T1000 (cell line): Measurements from ENCODE around the gene TPM1.

Source experiments
- DNase-seq: peaks from one replicate; lab custom pipeline; 2025; ENCODE audit warnings: mixed read lengths; lab: John Stamatoyannopoulos, UW

The TPM1 gene

DNA sequence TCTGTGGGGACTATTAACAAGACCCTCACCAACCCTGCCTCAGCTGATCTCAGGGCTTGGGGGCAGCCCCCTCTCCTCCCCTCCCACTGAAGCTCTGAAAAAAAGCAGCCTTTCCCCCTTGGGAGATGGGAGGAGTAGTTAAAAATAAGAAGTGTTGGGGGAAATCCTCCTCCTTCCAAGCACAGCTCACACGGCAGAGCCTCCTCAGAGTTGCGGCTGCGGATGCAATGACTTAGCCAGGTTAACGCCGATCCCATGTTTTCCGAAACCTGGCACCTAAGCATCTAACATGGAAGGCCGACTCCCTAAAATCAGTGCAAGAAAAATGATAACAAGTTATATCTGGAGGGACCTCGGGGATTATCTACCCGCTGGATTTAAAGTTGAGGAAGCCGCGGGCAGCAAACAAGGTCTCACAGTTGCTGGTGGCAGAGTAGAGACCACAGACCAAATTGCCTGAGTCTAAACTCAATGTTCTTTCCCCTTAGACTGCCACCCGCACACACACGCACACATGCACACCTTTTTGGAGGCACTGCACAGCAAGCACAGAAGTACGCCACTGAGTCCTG, 1.1 kb upstream of the TPM1 start:
- no peak for DNase-seq

DNA sequence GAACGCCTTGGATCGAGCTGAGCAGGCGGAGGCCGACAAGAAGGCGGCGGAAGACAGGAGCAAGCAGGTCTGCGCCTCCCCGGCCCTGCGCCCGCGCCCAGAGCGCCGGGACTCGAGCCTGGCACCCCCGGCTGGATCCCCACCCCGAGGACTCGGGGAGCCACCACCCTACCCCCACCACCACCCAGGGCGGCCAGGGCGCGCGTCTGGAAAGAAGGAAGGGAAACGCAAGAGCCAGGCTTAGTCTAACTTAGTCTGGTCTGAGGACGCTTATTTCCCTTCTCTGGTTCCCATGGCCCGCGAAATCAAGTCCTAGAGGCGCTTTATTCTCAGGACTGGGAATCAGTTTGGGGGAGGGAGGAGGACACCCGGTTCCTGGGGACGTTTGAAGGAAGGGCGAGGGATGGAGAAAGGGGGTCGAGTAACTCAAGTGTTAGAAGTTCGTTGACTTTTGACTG, 359 bp downstream of the TPM1 start:
- no peak for DNase-seq

DNA sequence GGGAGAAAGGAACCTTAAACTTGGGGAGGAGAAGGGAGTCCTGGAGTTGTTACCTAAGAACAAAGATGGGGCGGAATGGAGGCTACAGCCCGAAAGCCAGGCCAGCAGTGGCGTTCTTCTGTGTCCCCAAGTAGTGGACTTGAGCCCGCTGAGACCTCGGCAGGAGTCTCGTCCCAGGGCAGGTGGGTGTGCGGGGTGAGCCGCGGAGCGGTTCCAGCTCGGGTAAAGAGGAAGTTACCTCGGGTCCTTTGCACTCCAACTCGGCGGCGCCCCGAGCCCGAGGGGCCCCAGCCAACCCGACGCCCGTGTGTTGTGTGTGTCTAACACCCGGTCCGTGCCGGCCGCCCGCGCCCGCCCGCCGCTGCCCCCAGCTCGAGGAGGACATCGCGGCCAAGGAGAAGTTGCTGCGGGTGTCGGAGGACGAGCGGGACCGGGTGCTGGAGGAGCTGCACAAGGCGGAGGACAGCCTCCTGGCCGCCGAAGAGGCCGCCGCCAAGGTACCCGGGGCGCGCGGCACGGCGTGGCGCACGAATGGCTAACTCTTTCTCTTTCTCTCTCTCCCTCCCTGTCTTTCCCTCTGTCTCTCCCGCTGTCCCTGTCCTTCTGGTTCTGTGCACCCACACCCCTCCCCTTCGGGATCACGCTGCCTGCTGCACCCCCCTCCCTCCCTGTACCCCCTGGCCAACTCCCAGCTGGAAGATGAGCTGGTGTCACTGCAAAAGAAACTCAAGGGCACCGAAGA, 959 bp downstream of the TPM1 start:
- DNase-seq: no peak

DNA sequence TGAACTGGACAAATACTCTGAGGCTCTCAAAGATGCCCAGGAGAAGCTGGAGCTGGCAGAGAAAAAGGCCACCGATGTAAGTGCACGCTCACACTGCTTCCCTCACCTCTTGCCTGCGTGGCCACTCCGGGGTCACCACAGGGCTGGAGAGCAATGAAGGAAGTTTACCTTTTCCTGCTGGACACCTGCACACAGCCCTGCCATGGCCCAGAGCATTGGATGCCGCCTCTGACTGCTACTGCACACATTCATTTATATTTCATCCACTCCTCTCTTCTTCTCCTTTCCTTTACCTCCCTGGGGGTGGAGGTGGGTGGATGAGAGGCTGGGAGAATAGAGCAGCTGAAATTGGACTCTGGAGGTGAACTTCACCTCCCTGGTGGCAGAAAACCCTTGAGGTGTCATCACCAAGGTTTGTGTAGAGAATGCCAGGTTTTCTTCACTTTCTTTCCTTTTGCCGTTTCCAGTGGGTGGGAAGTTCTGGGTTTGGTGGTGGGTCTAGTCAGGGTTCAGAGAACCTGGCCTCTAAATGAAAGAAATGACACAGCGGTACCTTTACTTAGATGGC, 1.6 kb downstream of the TPM1 start:
- DNase-seq: no peak

DNA sequence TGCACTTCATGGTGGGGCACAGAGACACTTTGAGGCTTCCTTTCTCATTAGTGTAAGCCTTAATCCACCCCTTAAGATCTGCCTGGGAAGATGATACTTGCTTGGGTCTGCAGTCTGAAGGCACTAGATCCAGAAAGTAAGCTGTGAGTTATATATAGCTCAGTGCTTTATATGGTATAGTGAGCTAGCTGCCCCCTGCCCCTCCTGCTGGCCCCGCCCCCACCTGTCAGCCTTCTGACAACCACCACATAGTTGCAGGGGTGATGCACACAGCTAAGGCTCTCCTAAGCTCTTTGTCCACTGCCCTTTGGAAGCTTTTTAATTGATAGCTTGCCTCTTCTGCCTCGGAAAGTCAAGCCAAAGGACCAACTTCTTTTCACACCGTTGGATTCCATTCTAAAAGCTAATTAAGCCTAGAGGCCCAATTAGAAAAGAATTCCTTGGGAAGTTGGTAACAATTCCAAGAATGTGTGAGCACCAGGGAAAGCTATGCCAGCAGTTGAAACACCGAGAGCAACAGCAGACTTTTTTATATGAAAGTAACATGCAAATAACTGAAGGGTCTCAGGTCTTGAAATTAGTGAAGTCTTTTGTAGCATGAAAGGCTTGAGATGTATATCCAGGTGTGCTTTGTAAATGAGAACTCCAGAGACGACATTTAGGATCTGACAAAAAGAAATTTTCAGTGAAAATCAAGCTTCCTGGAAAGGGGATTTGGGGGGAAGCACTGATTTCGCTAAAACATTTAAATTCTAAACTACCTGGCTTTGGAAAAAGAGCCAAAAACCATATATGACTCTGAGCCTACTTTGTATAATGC, 2.3 kb downstream of the TPM1 start:
- no peak for DNase-seq

DNA sequence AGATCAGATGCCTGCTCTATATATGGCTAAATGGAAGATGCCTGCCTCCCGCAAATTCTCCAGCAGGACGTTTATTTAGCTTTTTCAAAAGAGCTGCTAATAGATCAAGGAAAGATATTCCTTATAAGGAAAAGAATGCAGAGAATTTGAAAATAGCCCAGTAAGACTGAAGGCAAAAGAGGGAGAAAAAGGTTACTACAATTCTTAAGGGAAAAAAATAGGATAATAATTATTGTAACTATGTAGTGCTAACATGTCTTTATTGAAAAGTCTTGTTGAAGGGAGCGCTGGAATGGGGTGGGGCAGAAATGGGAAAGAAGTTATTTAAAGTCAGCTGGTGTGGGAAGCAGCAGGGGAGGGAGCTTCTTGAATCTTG, 2.9 kb downstream of the TPM1 start:
- no peak for DNase-seq

DNA sequence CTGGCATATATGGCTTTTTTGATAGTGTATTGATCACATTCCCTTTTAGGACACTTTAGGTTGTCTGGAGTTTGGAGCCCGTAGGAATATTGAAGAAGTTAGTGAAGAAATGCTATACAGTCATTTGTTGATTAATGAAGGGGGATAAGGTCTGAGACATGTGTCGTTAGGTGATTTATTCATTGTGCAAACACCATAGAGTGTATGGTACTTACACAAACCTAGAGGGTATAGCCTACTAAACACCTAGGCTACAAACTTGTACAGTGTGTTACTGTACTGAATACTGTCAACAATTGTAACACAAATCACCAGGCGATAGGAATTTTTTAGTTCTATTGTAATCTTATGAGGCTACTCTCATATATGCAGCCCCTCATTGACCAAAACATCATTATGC, 3.3 kb downstream of the TPM1 start:
- DNase-seq: no peak

DNA sequence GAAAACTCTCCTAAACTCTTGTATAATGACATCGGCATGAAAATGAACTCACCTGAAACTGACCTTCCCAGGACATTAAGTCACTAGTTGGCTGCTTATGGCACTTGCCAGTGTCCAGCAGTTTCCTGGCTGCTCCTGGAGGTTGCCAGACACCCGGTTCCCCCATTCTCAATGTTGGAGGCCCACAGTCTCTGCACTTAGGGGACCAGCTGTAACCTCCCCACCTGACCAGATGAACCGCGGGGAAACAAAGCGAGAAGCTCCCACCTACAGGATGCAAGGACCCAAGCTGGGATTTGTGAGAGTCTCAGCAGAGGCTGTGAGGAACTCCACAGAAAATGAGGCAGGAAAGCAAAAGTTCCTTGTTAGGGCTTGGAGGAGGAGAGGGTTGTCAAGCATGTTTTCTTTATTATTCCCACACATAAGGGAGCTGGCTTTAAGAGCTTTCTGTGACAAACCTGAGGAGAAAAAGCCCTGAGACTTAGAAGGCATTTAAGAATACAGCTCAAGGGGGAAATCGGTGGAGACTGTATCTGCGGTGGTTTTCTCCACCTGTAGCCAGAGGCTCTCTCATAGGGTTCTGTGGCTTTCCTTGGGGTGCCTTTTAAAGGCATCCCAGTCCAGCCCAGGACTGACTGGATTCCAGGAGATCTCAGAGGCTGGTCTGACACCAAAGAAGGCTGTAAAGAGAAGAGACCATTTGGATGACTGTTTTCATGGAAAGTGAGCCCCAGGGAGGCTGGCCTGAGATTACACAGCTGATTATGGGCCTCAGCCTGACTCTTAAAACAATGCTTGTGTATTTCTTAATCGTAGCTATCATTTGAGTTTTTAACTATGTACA, 4.6 kb downstream of the TPM1 start:
- no peak for DNase-seq

DNA sequence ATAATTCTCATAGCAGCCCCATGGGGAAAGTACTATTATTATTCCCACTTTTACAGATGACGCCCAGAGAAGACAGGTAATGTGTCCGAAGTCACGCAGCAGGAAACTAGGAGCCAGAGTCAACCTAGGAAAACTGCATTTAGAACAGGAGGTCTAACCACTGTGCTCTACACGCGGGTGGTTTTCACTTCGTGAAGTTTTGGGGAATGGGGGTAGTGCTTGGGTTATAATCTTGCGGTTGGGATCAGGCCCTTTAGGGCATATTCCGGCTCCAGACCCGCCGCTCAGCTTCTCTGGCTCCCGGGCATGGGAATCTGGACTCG, 5.2 kb downstream of the TPM1 start:
- no peak for DNase-seq

DNA sequence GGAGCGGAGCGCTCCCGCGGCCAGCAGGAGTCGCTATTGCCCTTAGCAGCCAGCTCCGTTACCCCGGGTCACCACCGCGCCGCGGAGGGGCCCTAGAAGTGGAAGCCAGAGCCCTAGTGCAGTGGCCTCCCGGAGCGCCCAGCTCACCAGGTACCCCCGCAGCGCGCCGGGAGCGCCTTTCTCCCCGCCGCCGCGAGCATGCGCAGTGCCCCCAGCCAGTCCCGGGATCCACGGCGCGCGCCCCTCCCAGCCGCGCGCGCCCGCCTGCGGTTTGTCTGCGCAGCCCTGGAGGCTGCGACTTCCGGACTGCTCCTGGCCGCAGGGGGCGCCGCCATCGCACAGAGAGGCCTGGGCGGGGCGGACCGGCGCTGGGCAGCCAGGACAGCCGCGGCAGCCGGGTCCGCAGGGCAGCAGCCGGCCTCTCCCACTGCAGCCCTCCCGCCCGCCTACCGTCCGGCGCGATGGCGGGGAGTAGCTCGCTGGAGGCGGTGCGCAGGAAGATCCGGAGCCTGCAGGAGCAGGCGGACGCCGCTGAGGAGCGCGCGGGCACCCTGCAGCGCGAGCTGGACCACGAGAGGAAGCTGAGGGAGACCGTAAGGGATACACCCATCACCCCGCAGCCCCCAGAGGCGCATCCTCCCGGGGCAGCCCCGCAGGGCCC, 5.7 kb downstream of the TPM1 start:
- peak; percentile 94 for DNase-seq

DNA sequence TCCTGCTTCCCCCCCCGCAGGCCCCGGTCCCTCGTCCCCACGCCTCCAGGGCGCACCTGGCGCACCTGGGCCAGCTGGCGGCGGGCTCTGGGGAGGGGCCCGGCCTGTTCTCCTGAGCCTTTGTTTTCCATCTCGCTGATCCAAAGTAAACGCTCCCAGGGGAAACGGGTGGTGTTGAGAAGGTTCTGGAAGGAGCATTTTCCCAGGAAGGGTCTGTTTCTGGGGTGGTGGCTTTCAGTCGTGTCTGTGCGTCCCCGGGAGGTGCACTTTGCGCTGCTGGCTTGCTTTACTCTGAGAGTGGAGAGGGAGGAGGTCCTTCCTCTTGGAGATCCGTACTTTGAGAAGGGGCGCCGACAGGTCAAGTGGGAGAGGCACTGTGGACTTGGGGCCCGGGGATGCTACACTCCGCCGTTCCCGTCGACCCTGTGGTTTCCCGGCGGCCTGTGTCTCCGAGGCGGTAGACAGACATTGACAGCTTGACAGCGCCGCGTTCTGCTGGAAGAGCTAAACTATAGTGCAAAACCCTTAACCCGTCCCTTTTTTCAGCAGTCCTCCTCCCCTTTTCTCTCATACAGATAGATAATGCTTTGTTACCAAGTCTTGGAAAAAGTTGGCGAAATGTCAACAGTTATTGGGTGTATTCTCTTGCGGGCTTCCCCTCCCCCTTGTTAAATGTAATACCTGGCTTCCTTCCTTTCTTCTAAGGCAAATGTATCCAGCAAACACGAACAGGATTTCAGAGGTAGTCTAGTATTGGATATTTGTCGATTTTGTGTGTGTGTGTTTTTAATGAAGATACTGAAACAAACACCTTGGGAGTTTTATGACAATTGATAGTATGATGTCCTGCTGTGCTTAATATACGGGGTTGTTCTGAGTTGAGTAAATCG, 6.5 kb downstream of the TPM1 start:
- DNase-seq: no peak

DNA sequence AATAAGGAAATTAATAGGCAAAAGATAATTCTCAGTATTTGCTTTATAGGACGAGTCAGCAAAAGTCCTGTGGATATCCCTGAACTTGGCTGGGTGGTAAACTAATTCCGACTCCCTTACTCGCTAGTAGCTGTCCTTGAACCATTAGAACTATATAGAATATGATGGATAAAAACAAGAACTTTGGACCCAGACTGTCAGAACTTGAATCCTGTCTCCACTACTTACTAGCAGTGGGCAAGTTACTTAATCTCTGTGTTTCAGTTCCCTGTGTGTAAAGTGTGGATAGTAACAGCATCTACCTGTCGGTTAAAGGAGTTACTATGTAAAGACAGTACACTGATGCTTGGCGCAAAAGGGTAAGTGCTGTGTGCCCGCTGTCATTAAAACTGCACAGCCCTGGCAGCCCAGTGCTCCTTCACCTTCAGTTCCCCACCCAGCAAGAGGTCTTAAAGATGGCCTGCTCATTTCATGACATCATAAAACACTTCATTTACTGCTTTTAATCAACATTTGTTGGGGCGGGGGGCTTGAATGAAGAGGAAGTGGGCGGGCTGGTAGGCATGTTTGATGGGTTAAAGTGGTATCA, 7.3 kb downstream of the TPM1 start:
- no peak for DNase-seq

DNA sequence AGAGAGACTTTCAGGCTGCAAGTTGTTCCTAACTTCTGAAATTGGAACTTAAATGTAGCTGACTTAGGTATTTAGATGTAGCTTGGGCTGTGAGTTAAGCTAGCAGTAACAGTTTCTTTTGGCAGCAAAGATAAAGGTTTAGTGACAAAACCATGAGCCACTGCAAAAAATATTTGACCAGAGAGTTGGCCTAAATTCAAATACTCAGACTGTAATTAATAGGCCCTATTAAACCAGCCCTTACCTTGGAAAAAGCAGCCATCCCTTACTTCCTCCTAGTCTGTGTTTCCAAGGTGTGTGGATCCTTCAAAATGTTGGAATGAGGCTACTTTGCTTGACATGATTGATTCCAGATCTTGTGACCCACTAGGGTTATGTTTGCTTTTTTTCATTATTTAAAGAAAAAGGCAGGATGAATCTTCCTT, 8.2 kb downstream of the TPM1 start:
- DNase-seq: no peak

DNA sequence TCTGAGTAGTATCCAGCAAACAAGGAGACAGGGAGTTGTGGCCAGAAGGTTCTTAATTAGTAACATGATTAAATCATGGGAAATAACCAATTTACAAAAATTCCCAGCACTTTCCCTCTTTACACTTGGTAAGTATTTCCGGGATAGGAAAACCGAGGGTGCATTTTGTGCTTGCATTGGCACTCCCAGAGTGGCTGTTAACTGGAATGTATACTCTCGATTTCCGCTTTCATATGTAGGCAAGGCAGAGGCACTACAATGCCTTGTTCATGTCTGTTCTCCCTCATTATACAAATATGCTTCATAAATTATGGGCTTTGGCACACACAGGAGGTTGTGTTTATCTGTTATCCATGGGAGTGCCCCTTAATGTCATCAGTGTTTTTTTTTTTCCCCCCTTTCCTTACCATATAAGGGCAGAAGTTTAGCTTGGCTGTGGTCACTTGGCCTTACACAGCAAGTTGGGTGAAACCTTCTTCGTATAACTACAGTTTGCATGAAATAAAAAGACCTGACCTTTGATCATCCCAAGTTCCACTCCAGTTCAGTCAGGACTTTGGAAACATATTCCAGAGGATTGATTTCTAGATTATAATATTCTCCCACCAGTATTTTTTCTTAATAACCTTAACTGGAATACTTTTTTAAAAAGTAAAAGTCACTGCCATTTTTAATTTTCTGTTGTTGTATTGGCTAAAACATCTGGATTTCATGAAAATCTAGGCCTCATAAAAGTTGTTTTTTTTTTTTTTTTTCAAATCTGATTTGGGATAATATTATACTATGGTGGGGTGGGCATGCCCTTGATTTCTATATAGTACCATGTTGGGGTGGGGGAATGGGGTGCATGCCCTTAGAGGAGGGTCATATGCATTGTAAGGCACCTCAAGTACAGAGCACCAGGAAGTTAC, 8.9 kb downstream of the TPM1 start:
- DNase-seq: no peak

DNA sequence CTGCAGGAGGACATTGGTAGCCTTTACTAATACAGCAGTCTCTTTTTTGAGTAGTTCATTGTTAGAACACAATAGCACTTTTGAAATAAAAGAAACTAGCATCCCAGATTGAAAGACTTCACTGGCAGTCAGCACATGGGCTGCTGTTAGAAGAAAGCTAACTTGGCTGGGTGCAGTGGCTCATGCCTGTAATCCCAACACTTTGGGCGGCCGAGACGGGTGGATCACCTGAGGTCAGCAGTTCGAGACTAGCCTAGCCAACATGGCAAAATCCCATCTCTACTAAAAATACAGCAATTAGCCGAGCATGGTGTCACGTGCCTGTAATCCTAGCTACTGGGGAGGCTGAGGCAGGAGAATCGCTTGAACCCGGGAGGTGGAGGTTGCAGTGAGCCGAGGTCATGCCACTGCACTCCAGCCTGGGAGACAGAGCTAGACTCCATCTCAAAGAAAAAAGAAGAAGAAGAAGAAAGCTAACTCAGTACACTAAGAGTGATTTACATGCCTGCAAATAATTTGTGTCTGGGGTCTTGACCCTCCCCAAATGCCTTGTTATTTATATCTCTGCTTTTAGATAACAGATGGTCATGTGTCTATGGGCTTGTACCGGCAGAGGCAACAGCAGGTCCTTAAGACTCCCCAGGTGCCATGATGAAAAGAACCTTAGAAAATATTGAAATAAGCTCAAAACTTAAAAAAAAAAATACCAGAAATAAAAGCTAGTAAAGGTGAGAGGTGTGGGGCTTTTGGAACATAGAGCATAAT, 9.7 kb downstream of the TPM1 start:
- DNase-seq: no peak

DNA sequence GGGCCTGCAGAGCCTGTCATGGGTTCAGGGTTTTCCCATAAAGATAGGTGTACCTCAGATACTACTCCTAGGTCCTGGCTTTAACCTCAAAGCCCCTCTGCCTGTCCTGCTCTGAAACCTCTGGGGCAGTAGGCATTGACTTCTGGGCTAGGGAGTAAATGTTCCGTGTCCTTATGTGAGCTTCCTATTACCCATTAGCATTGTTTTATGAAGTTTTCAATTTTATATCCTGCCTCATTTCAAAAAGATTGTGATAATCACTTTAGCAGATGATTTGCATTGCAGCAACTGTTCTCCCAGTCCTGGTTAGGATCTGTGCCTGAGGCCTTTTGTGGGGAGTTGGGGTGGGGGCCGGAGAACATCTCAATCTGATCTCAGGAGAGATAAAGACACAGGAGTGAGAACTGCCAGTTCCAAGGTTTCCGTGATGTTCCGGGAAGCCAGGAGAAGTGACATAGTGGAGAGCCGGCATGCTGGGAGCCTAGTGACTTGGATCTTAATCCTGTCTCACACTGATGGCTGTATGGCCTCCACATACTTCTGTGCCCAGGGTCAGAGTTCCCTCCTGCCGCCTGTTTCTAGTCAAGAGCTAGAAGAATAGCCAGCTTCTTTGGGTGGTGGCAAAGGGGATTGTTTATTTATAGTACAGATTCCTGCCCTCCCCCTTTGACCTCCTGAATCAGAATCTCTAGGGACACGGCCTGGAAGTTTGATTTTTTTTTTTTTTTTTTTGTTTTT, 10.6 kb downstream of the TPM1 start:
- DNase-seq: no peak

DNA sequence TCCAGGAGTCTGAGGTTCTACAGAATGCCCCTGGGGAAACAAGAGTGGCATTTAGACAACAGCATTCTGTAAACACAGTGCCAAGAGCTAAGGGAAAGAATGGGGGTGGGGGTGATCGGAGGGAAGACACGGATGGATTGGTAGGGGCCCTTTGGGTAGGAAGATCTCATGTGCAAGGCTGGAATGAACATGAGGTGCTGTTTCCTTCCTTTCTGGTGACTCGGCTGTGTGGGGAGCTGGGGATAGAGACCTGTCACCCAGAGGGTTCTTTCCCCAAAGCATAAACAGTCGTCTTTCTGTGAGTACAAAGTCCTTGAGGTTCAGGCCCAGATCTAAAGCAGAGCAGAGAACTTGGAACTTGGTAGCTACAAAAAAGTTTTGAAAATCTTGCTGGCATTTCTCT, 11.7 kb downstream of the TPM1 start:
- DNase-seq: no peak
